ENCODE data around the gene GNG12. TPM values are rescaled to one million over a fixed set of nuclear protein-coding genes. Genes with fewer than 3 reads are reported as not detected.

GNG12 gene
- total and polyA plus RNA-seq, 2 experiments from 2014 or later = 265 to 309 TPM

DNA sequence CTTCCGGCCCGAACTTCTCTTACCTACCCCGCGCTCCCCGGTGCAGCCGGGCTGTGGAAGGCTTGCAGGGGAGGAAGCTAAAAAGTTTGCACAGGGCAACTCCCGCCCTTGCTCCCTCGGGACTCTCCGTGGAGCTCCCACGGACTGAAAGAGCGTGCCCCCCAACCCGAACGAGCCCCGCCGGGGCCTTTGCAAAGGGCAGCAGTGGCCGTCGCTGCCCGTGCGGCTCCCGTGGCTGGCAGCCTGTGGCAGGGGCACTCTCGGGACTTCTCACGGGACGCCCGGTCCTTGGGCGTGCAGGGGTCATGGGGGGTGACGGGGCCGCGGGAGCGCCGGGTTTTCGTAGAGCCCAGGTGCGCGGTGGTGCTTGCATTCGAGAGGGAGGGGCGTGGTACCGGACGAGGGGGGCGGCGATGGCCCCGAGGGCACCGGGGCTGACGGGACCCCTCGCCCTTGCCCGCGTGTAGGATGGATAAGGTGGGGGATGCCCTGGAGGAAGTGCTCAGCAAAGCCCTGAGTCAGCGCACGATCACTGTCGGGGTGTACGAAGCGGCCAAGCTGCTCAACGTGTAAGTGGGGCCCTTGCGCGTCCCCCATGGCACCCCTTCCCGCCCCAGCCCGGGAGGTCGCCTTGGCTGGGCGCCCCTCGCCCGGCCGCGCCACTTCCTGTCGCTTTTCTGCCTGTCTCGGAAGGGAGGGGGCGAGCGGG lies 147.6 kb downstream of the GNG12 start:
- Histone ChIP-seq H2AFZ (no peak overlapping the region), H4K20me1 (ENCODE audit: insufficient read depth) (no peaks in the 10 kb centered on the region), H3K9ac (peak overlapping the region; percentile 96), H3K4me2 (ENCODE audit: unreplicated experiment) (peak overlapping the region; percentile 96), H3K9me3 (ENCODE audit: low read depth) (no peaks in the 10 kb centered on the region), H3K4me1 (ENCODE audit: insufficient read depth) (peaks cover 46% of the 10 kb centered on the region), H3K36me3 (ENCODE audit: low read depth) (peaks cover 26% of the 10 kb centered on the region), H3K79me2 (ENCODE audit: insufficient read depth) (peaks cover 33% of the 10 kb centered on the region), H3F3A (ENCODE audit: insufficient read depth) (peaks cover 61% of the 10 kb centered on the region), H3K27ac (peak overlapping the region; percentile 97), H3K4me3 (peak overlapping the region; percentile 96), H3K9me2 (ENCODE audit: insufficient read depth) (no peaks in the 10 kb centered on the region), H3K27me3 (replicated peaks; ENCODE audit: insufficient read depth) (no peaks in the 10 kb centered on the region)
- TF ChIP-seq EZH2 (IDR thresholded peaks at IDR 0.05; ENCODE audit: insufficient read depth, poor library complexity, severe bottlenecking) (no peak), EZH2phosphoT487 (IDR thresholded peaks at IDR 0.05; ENCODE audit: insufficient read depth, low read depth) (no peak)
- peak; percentile 82 for DNase-seq
- in situ Hi-C loops (cut with MboI) = loop anchor here (10.0 kb wide), 2 partner anchors 69 to 121 kb away; no protein-coding TSS in a partner anchor
- WGBS, 2 experiments (ENCODE audit: low coverage in 1 of 2, low lambda C conversion rate in 2 of 2, missing lambda C conversion rate in 2 of 2) = 0 to 1% methylated on average over 27 to 50 of the region's 65 CpGs

DNA sequence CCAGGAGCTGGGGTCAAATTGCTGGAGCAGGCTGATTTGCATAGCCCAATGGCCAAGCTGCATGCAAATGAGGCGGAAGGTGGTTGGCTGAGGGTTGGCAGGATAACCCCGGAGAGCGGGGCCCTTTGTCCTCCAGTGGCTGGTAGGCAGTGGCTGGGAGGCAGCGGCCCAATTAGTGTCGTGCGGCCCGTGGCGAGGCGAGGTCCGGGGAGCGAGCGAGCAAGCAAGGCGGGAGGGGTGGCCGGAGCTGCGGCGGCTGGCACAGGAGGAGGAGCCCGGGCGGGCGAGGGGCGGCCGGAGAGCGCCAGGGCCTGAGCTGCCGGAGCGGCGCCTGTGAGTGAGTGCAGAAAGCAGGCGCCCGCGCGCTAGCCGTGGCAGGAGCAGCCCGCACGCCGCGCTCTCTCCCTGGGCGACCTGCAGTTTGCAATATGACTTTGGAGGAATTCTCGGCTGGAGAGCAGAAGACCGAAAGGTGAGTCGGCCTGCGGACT lies 148.2 kb downstream of the GNG12 start, which contains the start of gene GADD45A:
Gene GADD45A, plus strand, starts transcription at position 135 of the 491 bp plus-strand sequence. Its CDS starts 294 bp downstream, at position 429.
- peaks cover 33% of the 10 kb centered on the region for H3K79me2 ChIP-seq (ENCODE audit: insufficient read depth)
- peak within 1 kb of the TSS; percentile 96 for H3K9ac ChIP-seq
- H4K20me1 ChIP-seq (ENCODE audit: insufficient read depth) = no peaks in the 10 kb centered on the region
- H3K9me3 ChIP-seq (ENCODE audit: low read depth) = no peaks in the 10 kb centered on the region
- no peaks in the 10 kb centered on the region for H3K27me3 ChIP-seq (replicated peaks; ENCODE audit: insufficient read depth)
- H3K4me3 ChIP-seq = peak within 1 kb of the TSS; percentile 96
- H3K9me2 ChIP-seq (ENCODE audit: insufficient read depth) = no peaks in the 10 kb centered on the region
- H3F3A ChIP-seq (ENCODE audit: insufficient read depth) = peaks cover 55% of the 10 kb centered on the region
- TF ChIP-seq EZH2phosphoT487 (IDR thresholded peaks at IDR 0.05; ENCODE audit: insufficient read depth, low read depth) = no peak
- no peak for TF ChIP-seq EZH2 (IDR thresholded peaks at IDR 0.05; ENCODE audit: insufficient read depth, poor library complexity, severe bottlenecking)
- peak within 1 kb of the TSS; percentile 17 for H2AFZ ChIP-seq
- WGBS, 2 experiments (ENCODE audit: low coverage in 1 of 2, low lambda C conversion rate in 2 of 2, missing lambda C conversion rate in 2 of 2) = 0 to 2% methylated on average over 30 to 37 of the region's 39 CpGs
- peak; percentile 99 for DNase-seq
- H3K4me2 ChIP-seq (ENCODE audit: unreplicated experiment) = peak within 1 kb of the TSS; percentile 96
- H3K4me1 ChIP-seq (ENCODE audit: insufficient read depth) = peaks cover 49% of the 10 kb centered on the region
- H3K36me3 ChIP-seq (ENCODE audit: low read depth) = peaks cover 26% of the 10 kb centered on the region
- in situ Hi-C loops (cut with MboI) = loop anchor here (10.0 kb wide), 2 partner anchors 70 to 120 kb away; no protein-coding TSS in a partner anchor
- H3K27ac ChIP-seq = peak within 1 kb of the TSS; percentile 97

DNA sequence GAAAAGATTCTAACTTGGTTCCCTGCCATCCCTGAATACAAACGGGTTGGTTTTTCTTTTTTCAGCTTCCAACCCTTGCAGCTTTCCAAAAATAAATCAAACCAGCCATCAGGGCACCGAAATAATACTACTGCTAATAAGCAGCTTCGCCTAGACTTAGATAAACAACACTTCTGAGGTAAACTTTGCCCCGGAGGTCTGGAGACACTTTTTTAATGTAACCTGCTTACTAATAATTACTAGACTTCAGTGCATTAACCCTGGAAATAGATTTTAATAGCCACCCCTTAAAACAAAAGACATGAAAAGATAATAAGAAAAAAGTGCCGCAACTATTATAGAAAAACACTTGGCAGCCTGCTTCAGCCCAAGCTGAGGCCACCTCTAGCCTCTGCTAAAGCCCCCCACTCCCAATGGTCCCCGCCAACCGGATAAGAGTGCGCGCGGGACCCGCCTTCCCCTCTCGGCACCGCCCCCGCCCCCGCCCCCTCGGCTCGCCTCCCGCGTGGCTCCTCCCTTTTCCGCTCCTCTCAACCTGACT lies 148.7 kb downstream of the GNG12 start:
- DNase-seq = no peak
- peak overlapping the region; percentile 63 for H3K9ac ChIP-seq
- H3K4me2 ChIP-seq (ENCODE audit: unreplicated experiment) = peak overlapping the region; percentile 93
- peak overlapping the region; percentile 97 for H3K27ac ChIP-seq
- H4K20me1 ChIP-seq (ENCODE audit: insufficient read depth) = no peaks in the 10 kb centered on the region
- H3K27me3 ChIP-seq (replicated peaks; ENCODE audit: insufficient read depth) = no peaks in the 10 kb centered on the region
- no peaks in the 10 kb centered on the region for H3K9me2 ChIP-seq (ENCODE audit: insufficient read depth)
- peaks cover 50% of the 10 kb centered on the region for H3F3A ChIP-seq (ENCODE audit: insufficient read depth)
- peak overlapping the region; percentile 96 for H3K4me3 ChIP-seq
- peaks cover 25% of the 10 kb centered on the region for H3K36me3 ChIP-seq (ENCODE audit: low read depth)
- H3K79me2 ChIP-seq (ENCODE audit: insufficient read depth) = peaks cover 33% of the 10 kb centered on the region
- TF ChIP-seq EZH2 (IDR thresholded peaks at IDR 0.05; ENCODE audit: insufficient read depth, poor library complexity, severe bottlenecking) = no peak
- H3K9me3 ChIP-seq (ENCODE audit: low read depth) = no peaks in the 10 kb centered on the region
- peak overlapping the region; percentile 17 for H2AFZ ChIP-seq
- H3K4me1 ChIP-seq (ENCODE audit: insufficient read depth) = peaks cover 53% of the 10 kb centered on the region
- WGBS, 2 experiments (ENCODE audit: low coverage in 1 of 2, low lambda C conversion rate in 2 of 2, missing lambda C conversion rate in 2 of 2) = 1 to 2% methylated on average over 10 to 20 of the region's 20 CpGs
- in situ Hi-C loops (cut with MboI) = loop anchor here (10.0 kb wide), 2 partner anchors 70 to 120 kb away; no protein-coding TSS in a partner anchor

DNA sequence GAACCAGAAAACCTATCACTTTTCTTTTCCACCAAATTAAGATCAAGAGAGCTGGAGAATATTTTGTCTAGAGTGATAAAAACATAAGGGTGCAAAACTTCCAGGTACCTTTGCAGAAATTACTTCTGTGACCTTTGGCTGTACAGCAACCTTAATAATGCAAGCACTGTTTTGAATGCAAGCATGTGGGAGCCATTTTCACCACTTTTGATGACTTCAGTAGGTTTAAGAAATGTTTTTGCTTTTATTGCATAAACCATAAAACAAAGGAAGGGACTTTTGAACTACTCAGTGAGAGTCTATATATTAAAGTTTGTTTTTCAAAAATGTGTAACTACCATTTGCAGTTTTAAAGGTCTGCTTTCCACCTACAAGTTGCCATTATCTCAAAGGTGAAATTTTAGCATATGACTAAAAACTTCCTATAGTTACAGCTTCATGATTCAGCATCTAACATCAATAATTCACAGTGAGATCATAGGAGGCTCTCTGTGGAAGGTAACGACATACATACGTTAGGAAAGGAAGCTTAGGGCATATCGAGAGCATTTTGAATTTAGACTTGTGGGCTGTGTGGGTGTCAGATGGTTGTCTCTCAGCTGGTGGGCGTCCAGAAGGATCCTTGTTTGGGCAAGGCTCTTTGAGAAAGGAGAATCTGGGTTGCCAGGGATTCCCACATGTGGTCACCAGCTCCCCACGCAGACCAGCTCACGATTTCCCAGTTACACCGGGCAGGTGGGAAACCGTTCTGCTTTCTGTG lies 149.3 kb downstream of the GNG12 start:
- Histone ChIP-seq H3F3A (ENCODE audit: insufficient read depth) (peaks cover 43% of the 10 kb centered on the region), H2AFZ (peak overlapping the region; percentile 17), H3K4me3 (peak overlapping the region; percentile 96), H3K36me3 (ENCODE audit: low read depth) (peaks cover 19% of the 10 kb centered on the region), H4K20me1 (ENCODE audit: insufficient read depth) (no peaks in the 10 kb centered on the region), H3K79me2 (ENCODE audit: insufficient read depth) (peaks cover 33% of the 10 kb centered on the region), H3K27me3 (replicated peaks; ENCODE audit: insufficient read depth) (no peaks in the 10 kb centered on the region), H3K4me1 (ENCODE audit: insufficient read depth) (peaks cover 52% of the 10 kb centered on the region), H3K9me2 (ENCODE audit: insufficient read depth) (no peaks in the 10 kb centered on the region), H3K27ac (peak overlapping the region; percentile 97), H3K4me2 (ENCODE audit: unreplicated experiment) (peak overlapping the region; percentile 93), H3K9ac (peak overlapping the region; percentile 63), H3K9me3 (ENCODE audit: low read depth) (no peaks in the 10 kb centered on the region)
- DNase-seq = peak; percentile 76
- in situ Hi-C loops (cut with MboI) = loop anchor here (10.0 kb wide), 2 partner anchors 71 to 119 kb away; no protein-coding TSS in a partner anchor
- TF ChIP-seq EZH2 (IDR thresholded peaks at IDR 0.05; ENCODE audit: insufficient read depth, poor library complexity, severe bottlenecking) (no peak), EZH2phosphoT487 (IDR thresholded peaks at IDR 0.05; ENCODE audit: insufficient read depth, low read depth) (no peak)
- 6 to 7% methylated on average over 8 of the region's 8 CpGs for WGBS, 2 experiments (ENCODE audit: low coverage in 1 of 2, low lambda C conversion rate in 2 of 2, missing lambda C conversion rate in 2 of 2)
